Activated gamma-delta T cell treated with Interleukin-2 at 50 U/mL for 16 hours (primary cell): Measurements from ENCODE around the gene CBARP.
"Not testable (repeated sequence)": the region's sequence is repeated elsewhere in the genome, so short reads cannot be mapped to it uniquely, and the experiment has no call there.

Experiments used
- DNase-seq: peaks from one replicate; pipeline ENCODE4 v3.0.0-alpha.2; 2020

Gene CBARP

DNA sequence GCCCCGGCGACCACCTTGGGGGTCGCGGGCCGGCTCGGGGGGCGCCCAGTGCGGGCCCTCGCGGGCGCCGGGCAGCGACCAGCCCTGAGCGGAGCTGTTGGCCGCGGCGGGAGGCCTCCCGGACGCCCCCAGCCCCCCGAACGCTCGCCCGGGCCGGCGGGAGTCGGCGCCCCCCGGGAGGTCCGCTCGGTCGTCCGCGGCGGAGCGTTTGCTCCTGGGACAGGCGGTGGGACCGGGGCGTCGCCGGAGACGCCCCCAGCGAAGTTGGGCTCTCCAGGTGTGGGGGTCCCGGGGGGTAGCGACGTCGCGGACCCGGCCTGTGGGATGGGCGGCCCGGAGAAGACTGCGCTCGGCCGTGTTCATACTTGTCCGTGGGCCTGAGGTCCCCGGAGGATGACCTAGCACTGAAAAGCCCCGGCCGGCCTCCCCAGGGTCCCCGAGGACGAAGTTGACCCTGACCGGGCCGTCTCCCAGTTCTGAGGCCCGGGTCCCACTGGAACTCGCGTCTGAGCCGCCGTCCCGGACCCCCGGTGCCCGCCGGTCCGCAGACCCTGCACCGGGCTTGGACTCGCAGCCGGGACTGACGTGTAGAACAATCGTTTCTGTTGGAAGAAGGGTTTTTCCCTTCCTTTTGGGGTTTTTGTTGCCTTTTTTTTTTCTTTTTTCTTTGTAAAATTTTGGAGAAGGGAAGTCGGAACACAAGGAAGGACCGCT, 31.5 kb downstream of the CBARP start:
- no peak for DNase-seq

DNA sequence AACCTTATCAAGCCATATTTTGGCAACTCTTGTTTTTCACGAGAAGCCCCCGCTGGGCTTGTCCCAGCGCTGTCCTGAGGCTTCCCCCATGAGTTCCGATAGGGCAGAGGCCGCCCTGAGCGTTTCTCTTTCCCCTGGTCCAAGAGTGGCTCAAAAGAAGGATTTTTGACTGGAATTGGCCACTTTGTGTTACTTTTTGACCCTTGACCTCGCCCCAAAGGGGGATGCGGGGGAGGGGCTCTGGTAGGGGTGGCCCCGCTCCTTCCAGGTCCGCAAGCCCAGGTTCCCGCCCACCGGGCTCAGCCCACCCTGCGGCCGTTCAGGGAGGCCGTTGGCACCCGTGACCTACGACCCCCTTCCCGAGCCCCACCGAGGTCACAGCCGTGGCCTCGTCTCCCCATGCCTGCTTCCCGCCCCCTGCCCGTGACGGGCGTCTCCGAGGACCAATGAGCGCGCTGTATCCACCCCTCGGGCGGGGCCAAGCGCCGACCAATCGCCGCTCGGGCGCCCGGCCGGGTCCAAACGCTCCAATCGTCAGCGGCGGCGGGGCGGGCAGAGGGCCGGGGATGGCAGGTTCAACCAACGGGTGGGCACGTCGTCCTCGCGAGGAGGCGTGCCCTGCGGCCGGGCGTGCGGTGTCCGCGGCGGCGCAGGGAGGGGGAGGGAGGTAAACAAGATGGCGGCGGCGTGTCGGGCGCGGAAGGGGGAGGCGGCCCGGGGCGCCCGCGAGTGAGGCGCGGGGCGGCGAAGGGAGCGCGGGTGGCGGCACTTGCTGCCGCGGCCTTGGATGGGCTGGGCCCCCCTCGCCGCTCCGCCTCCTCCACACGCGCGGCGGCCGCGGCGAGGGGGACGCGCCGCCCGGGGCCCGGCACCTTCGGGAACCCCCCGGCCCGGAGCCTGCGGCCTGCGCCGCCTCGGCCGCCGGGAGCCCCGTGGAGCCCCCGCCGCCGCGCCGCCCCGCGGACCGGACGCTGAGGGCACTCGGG, 32.4 kb downstream of the CBARP start, which contains the start of gene STK11:
STK11 (plus strand) TSS at position 665 of the 986 bp plus-strand sequence. CDS start 1,136 bp downstream, outside the sequence.
- DNase-seq = peak; percentile 99

DNA sequence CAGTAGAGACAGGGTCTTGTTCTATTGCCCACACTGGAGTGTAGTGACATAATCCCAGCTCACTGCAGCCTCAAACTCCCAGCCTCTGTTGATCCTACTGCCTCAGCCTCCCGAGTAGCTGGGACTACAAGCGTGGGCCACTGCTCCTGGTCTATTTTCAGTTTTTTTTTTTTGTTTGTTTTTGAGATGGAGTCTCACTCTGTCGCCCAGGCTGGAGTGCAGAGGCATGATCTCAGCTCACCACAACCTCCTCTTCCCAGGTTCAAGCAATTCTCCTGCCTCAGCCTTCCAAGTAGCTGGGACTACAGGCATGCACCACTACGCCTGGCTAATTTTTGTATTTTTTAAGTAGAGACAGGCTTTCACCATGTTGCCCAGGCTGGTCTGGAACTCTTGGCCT, 37.2 kb downstream of the CBARP start:
- not testable (repeated sequence) for DNase-seq

DNA sequence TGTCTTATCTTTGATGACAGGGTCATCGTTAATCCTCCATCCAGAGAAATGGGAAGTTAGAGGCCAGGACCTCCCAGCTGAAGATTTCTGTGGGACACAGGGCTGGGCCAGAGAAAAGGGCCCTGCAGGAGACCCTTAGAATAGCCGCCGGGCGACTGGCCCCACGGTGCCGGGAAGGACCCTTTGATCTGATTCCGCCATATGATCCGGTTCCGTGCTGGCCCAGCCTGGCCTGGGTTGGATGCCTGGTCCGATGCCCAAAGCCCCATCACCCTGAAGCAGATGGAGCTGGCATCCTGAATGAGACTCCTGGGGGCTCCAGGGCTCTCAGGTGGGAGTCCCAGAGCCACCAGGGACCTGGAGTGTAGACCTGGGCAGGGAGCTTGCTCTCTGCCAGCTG, 38.3 kb downstream of the CBARP start:
- DNase-seq = no peak

DNA sequence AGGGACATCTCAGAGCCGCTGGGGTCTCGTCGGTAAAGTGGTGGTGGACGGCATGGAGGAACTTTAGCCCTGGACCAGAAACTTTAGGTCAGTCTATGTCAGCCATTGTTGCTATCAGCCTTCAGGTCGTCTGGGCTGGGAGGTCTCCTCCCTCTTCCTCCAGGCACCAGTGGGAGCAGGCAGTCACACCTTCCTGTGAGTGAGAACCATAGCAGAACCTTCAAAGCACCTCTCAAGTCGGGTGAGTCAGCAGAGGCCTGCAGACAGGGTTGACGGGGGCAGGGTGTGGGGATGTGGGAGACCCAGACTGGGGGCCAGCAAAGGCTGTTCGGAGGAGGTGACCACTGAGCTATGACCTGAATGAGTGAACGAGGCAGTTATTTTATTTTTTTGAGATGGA, 48.4 kb downstream of the CBARP start:
- DNase-seq = peak; percentile 67

DNA sequence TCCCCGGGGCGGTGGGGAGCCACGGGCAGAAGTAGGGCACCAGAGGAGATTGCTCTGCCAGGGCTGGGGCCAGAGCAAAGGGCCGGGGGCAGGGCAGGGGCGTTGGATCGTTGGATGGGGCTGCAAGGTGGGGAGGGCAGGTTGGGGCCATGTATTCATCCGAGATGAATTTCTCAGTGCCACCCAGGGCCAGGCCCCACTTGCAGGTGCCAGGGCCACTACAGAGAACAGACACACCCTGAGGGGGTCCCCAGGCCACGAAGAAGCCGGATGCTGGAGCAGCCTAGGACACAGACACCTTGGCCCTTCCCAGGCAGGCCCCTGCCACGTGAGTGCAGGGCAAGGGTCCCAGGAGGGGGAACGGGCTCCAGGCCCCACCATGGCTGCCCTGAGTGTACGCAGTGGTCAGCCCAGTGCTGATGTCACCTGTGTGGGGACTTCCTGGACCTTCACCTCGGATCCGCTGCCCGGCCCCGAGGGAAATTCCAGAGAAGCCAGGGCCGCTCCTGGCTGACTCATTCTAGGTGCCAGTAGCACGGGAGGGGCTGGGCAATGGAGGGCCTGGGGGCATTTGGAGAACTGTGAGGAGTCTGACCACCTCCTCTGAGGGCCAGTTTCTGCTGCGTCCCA, 54.1 kb downstream of the CBARP start:
- no peak for DNase-seq

DNA sequence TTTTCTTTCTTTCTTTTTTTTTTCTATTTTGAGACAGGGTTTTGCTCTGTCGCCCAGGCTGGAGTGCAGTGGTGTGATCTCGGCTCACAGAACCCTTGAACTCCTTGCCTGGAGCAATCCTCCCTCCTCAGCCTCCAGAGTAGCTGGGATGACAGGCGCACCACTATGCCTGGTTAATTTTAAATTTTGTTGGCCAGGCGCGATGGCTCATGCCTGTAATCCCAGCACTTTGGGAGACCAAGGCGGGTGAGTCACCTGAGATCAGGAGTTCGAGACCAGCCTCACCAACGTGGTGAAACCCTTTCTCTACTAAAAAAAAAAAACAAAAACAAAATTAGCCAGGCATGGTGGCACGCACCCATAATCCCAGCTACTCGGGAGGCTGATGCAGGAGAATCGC, 55.1 kb downstream of the CBARP start:
- DNase-seq = no peak

DNA sequence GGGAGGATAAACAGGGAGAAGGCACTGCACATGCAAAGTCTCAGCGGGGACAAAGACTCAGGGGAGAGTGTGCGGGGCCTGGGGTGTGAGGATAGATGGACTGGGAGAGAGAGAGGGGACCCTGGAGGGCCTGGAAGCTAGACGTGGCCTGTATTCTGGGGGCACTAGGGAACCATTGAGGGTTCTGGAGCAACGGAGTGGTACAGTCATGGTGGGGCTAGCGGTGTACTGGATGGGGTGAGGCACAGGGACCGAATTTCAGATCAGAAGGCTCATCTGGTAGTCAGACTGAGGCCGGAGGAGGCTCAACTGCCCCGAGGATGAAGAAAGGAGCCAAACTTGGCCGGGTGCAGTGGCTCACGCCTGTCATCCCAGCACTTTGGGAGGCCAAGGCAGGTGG, 55.7 kb downstream of the CBARP start:
- no peak for DNase-seq

DNA sequence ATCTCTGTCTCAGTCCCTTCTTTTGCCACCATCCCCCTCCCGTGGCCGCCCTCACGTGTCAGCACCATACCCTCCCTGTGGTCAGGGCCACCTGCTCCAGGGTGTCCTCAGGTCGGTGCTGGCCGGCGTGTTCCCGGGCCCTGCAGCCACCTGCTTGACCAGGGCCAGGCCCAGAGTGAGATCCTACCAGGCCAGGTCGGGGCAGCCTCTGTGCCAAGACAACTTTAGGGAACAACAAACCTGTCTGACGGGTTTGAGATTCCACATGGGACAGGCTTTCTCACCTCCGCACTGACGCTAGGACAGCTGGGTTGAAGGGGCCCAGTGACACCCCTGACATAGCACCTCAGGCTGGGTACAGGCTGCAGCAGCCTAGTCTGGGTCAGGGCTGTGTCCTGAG, 56.2 kb downstream of the CBARP start:
- DNase-seq = no peak
